Measurements from ENCODE around the gene MAP3K15.

- TF ChIP-seq POLR2A (IDR thresholded peaks at IDR 0.05) (no peak), CTCF (IDR thresholded peaks at IDR 0.05) (no peak)
Measured at GRCh38 chrX:19361701-19362100, 153.6 kb downstream of the MAP3K15 start.
